Esophagus (tissue), 2 donors: ENCODE data around the gene SPHK1. TPM values are rescaled to one million over a fixed set of nuclear protein-coding genes. Genes with fewer than 3 reads are reported as not detected.

Source experiments
- H3K27ac ChIP-seq, 2 donors: one replicate each; pipeline ENCODE4 v1.5.1; 2013; ENCODE audit warnings: low read depth in 2 of 2, mild to moderate bottlenecking in 2 of 2, inconsistent platforms in 1 of 2, low read length in 1 of 2, moderate library complexity in 1 of 2
- H3K27me3 ChIP-seq, 2 donors: one replicate each; pipeline ENCODE4 v1.6.1; 2013; ENCODE audit warnings: low read length in 2 of 2, control low read depth in 1 of 2, mild to moderate bottlenecking in 1 of 2; ENCODE audit not compliant: insufficient read depth in 2 of 2, control insufficient read depth in 1 of 2
- H3K36me3 ChIP-seq, 2 donors: one replicate each; pipeline ENCODE4 v1.6.1; 2013; ENCODE audit warnings: low read length in 1 of 2; ENCODE audit not compliant: control insufficient read depth in 2 of 2, insufficient read depth in 2 of 2
- H3K4me1 ChIP-seq, 2 donors: one replicate each; pipeline ENCODE4 v1.6.1; 2013; ENCODE audit warnings: low read length in 1 of 2; ENCODE audit not compliant: control insufficient read depth in 2 of 2, insufficient read depth in 2 of 2
- H3K4me3 ChIP-seq, 2 donors: one replicate each; pipeline ENCODE4 v1.5.1; 2013; ENCODE audit warnings: low read length in 2 of 2, mild to moderate bottlenecking in 2 of 2, low read depth in 1 of 2, moderate library complexity in 1 of 2
- H3K9me3 ChIP-seq, 2 donors: one replicate each; pipeline ENCODE4 v1.6.1; 2013; ENCODE audit warnings: mild to moderate bottlenecking in 2 of 2, low read depth in 1 of 2, low read length in 1 of 2, moderate library complexity in 1 of 2; ENCODE audit not compliant: control insufficient read depth in 2 of 2, insufficient read depth in 1 of 2
- WGBS, 2 donors: extraction: QIAGEN DNeasy Blood & Tissue Kit; methylation state at CpG; one replicate each; pipeline ENCODE4 v1.1.7; 2013; 5-methylcytosine and 5-hydroxymethylcytosine counted together
- polyA plus RNA-seq, 2 donors: library from polyadenylated mRNA; stranded (reverse); fragments of 200-250 nt; gene quantifications; one replicate each; pipeline ENCODE4 v1.2.3, GENCODE V29; 2013
- donor health status: healthy with polysubstance abuse.
- donor health status: Bipolar disorder and iron deficiency.

The SPHK1 gene
- polyA plus RNA-seq, 2 donors: 20.5 to 23.0 TPM

DNA sequence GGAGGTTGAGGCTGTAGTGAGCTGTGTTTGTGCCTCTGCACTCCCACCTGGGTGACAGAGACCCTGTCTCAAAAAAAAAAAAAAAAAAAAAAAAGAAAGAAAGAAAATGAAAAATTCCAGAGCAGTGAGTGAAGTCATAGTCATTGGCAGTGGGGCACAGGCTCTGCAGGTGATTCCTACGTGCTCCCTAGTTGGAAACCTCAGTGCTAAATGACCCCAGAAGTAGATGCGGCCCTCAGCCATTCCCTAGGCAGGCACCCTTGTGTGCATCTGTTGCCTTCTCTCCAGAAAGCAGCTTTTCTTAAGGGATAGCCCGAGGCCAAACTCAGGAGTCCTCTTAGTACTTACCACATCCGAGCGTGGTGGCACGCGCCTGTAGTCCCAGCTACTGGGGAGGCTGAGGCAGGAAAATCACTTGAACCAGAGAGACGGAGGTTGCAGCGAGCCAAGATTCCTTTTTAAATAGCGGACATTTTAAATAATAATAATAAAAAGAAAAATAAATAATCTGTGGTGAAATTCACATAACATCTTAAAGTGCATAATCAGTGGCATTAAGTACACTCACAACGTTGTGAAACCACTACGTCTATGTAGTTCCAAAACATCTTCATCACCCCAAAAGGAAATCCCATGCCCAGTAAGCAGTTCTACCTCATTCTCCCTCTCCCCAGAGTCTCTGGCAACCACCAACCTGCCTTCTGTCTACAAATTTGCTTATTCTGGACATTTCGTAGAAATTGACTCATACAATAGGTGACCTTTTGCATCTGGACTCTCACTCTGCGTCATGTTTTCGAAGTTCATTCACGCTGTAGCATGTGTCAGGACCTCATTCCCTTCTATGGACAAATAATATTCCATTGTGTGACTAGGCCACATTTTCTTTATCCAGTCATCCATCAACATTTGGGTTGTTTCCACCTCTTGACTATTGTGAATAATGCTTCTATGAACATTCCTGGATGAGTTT is 12.5 kb upstream of the SPHK1 start:
- H3K27me3 ChIP-seq: no peaks in the 10 kb centered on the region
- H3K9me3 ChIP-seq: no peaks in the 10 kb centered on the region
- WGBS, 2 donors: 85 to 89% methylated on average over 16 of the region's 16 CpGs
- H3K4me1 ChIP-seq: peaks cover 0 to 4% of the 10 kb centered on the region in 2 donors
- H3K27ac ChIP-seq: no peak overlapping the region
- H3K4me3 ChIP-seq: no peak overlapping the region
- H3K36me3 ChIP-seq: no peaks in the 10 kb centered on the region

DNA sequence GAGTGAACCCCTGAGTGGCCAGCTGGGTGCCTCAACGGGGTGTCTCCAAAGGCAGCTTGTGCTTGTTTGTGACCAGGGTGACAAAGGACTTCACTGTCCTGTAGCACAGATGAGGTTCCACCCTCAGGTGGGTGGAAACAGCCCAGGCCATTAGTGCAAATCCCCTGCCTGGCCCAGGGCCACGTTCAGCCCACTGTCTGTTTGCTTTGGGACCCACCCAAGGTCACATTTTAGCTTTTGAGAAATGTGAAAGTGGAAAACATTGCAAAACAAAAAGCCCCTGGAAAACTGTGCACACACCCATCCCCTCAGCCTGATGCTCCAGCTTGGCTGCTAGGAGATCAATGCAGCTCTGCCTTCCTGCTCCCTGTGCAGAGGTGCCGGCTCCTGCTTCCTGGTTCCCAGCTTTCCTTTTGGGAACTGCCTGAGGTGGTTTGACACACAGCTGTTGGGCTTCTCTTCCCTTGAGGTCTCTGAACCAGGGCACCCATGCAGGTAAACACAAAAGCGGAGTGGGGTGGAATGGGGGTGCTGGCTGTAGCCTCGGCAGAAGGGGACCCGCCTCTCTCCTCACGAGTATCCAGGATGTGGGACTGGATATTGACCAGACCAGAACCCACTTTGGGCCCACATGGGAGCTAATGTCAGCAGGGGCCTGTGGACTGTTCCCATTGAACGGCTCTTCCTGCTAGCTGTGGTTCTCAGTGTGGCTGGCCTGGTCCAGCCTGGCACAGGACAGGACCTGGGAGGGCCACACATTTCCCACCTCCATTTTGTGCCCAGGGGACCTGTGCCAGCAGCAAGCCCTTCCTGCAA is 7.9 kb upstream of the SPHK1 start:
- WGBS, 2 donors: 55 to 61% methylated on average over 8 of the region's 8 CpGs
- Histone ChIP-seq H3K4me3 (no peak overlapping the region), H3K27me3 (no peaks in the 10 kb centered on the region), H3K9me3 (no peaks in the 10 kb centered on the region), H3K27ac (peak overlapping the region in 1 of 2 donors; percentile 9), H3K4me1 (peaks cover 0 to 4% of the 10 kb centered on the region in 2 donors), H3K36me3 (no peaks in the 10 kb centered on the region)

DNA sequence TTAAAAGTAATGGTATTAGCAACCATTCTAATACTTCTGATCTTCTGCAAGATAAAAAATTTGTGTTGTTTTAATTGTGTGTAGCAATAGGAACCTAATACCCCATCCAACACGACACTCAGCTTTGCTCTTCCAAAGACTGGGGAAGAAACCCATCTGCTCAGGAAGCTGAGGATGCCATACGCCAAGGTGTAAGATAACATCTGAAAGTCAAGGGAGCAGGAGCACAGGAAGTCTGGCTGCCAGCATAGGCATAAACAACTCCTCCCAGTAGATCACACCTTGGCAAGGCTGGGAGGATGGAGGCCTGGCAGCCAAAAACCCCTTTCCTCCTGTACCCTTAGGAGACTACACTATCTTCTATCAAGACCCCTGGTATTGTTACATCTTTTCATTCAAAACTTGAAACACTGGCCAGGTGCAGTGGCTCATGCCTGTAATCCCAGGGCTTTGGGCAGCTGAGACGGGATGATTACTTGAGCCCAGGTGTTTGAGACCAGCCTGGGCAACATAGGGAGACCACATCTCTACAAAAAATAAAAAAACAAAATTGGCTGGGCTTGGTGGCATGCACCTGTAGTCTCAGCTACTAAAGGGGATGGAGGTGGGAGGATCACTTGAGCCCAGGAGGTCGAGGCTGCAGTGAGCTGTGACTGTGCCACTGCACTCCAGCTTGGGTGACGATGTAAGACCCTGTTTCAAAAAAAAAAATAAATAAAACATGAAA is 5.7 kb upstream of the SPHK1 start:
- 86 to 87% methylated on average over 5 of the region's 5 CpGs for WGBS, 2 donors
- H3K36me3 ChIP-seq: no peaks in the 10 kb centered on the region
- no peak overlapping the region for H3K4me3 ChIP-seq
- peaks cover 0 to 11% of the 10 kb centered on the region in 2 donors for H3K4me1 ChIP-seq
- no peaks in the 10 kb centered on the region for H3K9me3 ChIP-seq
- H3K27ac ChIP-seq: no peak overlapping the region
- no peaks in the 10 kb centered on the region for H3K27me3 ChIP-seq

DNA sequence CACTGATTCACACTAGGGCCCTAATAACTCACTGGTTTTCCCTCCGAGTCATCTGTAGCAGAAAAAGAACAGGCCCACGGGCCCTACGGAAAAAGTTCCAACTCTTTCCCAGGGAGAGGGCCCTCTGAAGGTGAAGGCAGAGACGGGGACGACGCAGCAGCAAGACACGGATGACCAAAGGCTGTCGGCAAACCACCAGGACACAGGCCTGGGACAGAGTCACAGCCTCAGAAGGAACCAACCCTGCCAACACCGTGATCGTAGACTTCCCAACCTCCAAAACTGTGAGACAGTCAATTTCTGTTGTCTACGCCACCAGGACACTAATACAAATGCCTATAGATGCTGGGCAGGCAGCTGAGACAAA is 5.2 kb upstream of the SPHK1 start:
- no peak overlapping the region for H3K27ac ChIP-seq
- no peaks in the 10 kb centered on the region for H3K9me3 ChIP-seq
- 90 to 94% methylated on average over 11 of the region's 11 CpGs for WGBS, 2 donors
- no peaks in the 10 kb centered on the region for H3K36me3 ChIP-seq
- peaks cover 0 to 11% of the 10 kb centered on the region in 2 donors for H3K4me1 ChIP-seq
- H3K27me3 ChIP-seq: no peaks in the 10 kb centered on the region
- no peak overlapping the region for H3K4me3 ChIP-seq

DNA sequence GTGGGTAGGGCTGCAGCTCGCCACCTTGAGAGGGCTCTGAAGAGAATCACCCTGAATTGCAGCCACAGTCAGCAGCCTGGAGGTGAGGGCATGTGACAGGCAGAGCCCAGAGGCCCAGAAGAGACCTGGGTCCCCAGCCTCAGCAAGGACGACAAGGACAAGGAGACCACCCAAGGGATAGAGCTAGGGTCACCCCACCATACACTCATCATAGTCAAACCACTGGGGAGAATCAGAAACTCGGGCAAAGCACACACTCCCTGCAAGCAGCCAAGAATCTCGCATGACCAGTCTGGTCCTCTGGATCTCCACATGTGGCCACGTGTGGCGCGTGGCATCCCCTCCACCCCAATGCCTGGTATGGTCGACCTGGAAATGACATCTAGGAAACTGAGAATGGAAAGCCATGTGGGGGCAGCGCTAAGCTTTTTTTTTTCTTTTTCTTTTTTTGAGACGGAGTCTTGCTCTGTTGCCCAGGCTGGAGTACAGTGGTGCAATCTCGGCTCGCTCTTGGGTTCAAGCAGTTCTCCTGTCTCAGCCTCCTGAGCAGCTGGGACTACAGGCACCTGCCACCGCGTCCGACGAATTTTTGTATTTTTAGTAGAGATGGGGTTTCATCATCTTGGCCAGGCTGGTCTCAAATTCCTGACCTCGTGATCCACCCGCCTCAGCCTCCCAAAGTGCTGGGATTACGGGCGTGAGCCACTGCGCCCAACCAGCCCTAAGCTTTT is 4.6 kb upstream of the SPHK1 start:
- H3K4me1 ChIP-seq: peaks cover 0 to 11% of the 10 kb centered on the region in 2 donors

DNA sequence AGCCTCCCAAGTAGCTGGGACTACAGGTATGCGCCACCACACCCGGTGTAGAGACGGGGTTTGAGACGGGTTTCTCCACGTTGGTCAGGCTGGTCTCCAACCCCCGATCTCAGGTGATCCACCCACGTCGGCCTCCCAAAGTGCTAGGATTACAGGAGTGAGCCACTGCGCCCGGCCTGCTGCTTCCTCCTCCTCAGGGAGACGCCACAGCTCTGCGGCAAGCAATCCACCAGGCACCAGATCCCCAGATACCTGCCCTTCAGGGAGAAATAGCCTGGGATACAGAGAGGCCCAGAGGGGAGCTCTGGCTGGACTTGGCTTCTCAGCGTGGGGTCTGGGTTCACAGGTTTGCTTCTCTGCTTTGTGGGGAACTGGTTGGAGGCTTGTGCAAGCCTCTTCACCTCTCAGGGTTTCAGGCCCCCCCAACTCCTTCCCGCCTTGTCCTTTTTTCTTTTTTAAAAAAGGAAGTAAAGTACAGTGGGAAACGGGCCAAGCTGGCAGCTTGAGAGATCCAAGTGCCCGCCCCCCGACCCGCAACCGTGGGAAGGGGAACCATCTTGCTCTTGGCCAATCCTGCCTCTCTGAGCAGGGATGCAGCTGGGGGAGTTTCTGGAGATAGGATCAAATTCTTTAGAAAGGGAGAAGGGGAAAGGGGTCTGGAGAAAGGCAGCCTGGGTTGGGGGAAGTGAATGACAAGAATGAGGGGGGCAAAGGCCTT is 2.6 kb upstream of the SPHK1 start:
- Histone ChIP-seq H3K27me3 (no peaks in the 10 kb centered on the region), H3K4me1 (peaks cover 0 to 17% of the 10 kb centered on the region in 2 donors), H3K4me3 (no peak overlapping the region), H3K9me3 (no peaks in the 10 kb centered on the region), H3K36me3 (peaks cover 0 to 3% of the 10 kb centered on the region in 2 donors), H3K27ac (no peak overlapping the region)
- 67 to 72% methylated on average over 19 of the region's 19 CpGs for WGBS, 2 donors

More for the DNA sequence above, 4.6 kb upstream of the SPHK1 start:
- no peak overlapping the region for H3K4me3 ChIP-seq
- H3K9me3 ChIP-seq: no peaks in the 10 kb centered on the region
- no peak overlapping the region for H3K27ac ChIP-seq
- H3K36me3 ChIP-seq: no peaks in the 10 kb centered on the region
- 88 to 90% methylated on average over 21 of the region's 21 CpGs for WGBS, 2 donors
- H3K27me3 ChIP-seq: no peaks in the 10 kb centered on the region

DNA sequence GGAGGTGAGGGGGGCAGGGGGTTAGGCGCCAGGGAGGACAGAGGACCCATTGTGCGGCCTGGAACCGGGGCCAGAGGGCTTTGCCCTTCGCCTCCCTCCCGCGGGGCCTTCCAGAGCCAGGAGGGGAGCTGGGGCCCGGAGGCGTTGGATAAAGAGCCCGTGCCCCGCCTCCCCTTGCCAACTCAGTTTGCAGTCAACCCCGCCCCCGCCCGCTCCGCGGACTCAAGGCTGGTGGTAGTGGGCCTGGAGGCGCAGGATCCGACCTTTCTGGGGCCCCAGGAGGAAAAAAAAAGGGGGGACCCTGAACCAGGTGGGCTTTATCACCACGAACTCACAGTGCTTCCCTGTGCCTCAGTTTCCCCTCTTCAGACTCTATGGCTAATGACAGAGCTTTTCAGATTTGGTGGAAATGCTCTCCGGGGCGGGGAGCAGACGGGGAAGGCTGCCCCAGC is 2.0 kb upstream of the SPHK1 start:
- Histone ChIP-seq H3K27ac (peak overlapping the region; percentile 34 to 87), H3K36me3 (peaks cover 0 to 7% of the 10 kb centered on the region in 2 donors), H3K9me3 (no peaks in the 10 kb centered on the region), H3K27me3 (no peaks in the 10 kb centered on the region), H3K4me1 (peaks cover 0 to 17% of the 10 kb centered on the region in 2 donors), H3K4me3 (peak overlapping the region; percentile 65 to 69)
- 21 to 29% methylated on average over 21 of the region's 21 CpGs for WGBS, 2 donors

DNA sequence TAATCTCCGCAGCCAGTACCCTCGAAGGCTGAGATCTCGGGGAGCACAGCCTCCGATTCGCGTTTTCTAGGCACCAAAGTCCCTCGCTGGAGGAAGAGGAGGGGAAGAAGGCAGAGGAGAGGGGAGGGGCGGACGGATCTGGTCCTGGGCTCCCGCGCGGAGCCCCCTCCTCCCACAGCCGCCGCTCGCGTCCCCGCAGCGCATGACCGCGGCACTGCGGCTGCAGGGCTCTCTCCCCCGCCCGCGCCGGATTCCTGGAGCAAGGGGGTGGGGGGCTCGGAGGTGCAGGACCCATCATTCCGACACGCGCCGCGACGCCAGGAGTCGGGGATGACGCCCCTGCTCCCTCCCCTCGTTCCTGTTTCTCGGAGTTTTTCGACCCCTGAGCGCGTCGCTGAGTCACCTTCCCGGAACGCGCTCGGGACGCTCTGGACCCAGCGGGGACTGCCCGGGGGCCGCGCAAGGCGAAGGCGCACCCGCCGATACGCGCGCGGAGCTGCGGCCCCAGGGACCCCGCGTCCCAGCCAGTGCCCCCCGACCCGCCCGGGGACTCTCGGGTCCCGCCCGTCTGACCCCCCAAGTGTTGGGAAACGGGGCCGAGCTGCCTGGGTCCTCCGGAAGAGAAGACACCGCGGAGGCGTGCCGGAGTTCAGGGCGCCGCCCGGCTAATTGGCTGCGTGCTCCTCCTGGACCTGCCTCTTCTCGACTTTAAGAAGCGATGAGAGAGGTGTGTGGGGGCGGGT is 1.4 kb upstream of the SPHK1 start:
- H3K9me3 ChIP-seq: no peaks in the 10 kb centered on the region
- peak overlapping the region; percentile 65 to 69 for H3K4me3 ChIP-seq
- H3K27me3 ChIP-seq: no peaks in the 10 kb centered on the region
- H3K27ac ChIP-seq: peak overlapping the region; percentile 34 to 87
- H3K4me1 ChIP-seq: peaks cover 0 to 17% of the 10 kb centered on the region in 2 donors
- 1% methylated on average over 64 to 80 of the region's 80 CpGs for WGBS, 2 donors
- H3K36me3 ChIP-seq: peaks cover 0 to 7% of the 10 kb centered on the region in 2 donors
